Mammary epithelial cell (primary cell): ENCODE data around the gene SLC7A4.

Experiments used
- CTCF ChIP-seq, 2 donors: IDR thresholded peaks in 1 of 2; conservative IDR thresholded peaks in 1 of 2; 2 replicates each; pipeline ENCODE4 v1.5.1; 2011 to 2012; ENCODE audit warnings: inconsistent platforms in 2 of 2, low read length in 2 of 2, mild to moderate bottlenecking in 2 of 2, control low read depth in 1 of 2, low read depth in 1 of 2; ENCODE audit not compliant: insufficient read depth in 1 of 2; ENCODE audit errors: extremely low read depth in 1 of 2
- EZH2 ChIP-seq: IDR thresholded peaks from 2 replicates; pipeline ENCODE4 v1.6.1; 2012; ENCODE audit warnings: low read length, inconsistent platforms, borderline replicate concordance

- TF ChIP-seq CTCF (conservative IDR thresholded peaks at IDR 0.05 in 1 of 2, IDR thresholded peaks at IDR 0.05 in 1 of 2; ENCODE audit: extremely low read depth in 1 of 2, insufficient read depth in 1 of 2, low read depth in 1 of 2, low read length in 2 of 2) (no peak), EZH2 (no peak)
Observed at GRCh38 chr22:21030032-21030431, 2.3 kb downstream of the SLC7A4 start.
